HepG2 (cell line): Measurements from ENCODE around the gene NMUR1. TPM values are rescaled to one million over a fixed set of nuclear protein-coding genes. Genes with fewer than 3 reads are reported as not detected.

Source experiments
- ATAC-seq: fragments of 200-7000 bp; cut with Tn5 transposase; 3 replicates; pipeline ENCODE4 v1.9.1; 2020; ENCODE audit warnings: mild to moderate bottlenecking, moderate library complexity
- BruUV-seq: library from RNA; stranded (reverse); fragments of 400-500 nt; replicated peaks from 2 replicates; lab custom pipeline; 2021; lab: Mats Ljungman, UMichigan
- CTCF ChIA-PET: fragments of 300-600 bp; formaldehyde crosslinking; extraction: SDS; loops from one replicate; lab custom pipeline; 2021; ENCODE audit warnings: low total read pairs, inconsistent platforms, low intra/inter-chr PET ratio; lab: Yijun Ruan, JAX
- POLR2A ChIA-PET: fragments of 350-600 bp; sonication (Branson Sonifier 250); formaldehyde crosslinking; loops from one replicate; lab custom pipeline; 2020; ENCODE audit warnings: antibody characterized with exemption, inconsistent platforms; lab: Yijun Ruan, JAX
- DNase-seq: peaks from one replicate; pipeline ENCODE4 v3.0.0-alpha.2; 2015; ENCODE audit warnings: low spot score
- FAIRE-seq: peaks from 3 replicates; lab custom pipeline; 2011; peaks lifted over from hg19 to GRCh38; lab: Jason Lieb, UNC
- H2AFZ ChIP-seq: one replicate; pipeline ENCODE4 v1.6.1; 2011; ENCODE audit warnings: low read length, inconsistent platforms
- H3K27ac ChIP-seq: fragments of 300-600 bp; 3 replicates; pipeline ENCODE4 v1.8.0; 2011; ENCODE audit warnings: mixed run types, mild to moderate bottlenecking, mixed read lengths, low read length, inconsistent platforms; ENCODE audit not compliant: insufficient read depth; ENCODE audit errors: extremely low read length
- H3K27me3 ChIP-seq, 2 experiments: fragments of 200-600 bp in 1 of 2; 2 replicates in 1 of 2; 3 replicates in 1 of 2; pipeline versions ENCODE4 v1.6.0 to v1.8.0; 2011; ENCODE audit warnings: low read length in 2 of 2, mild to moderate bottlenecking in 2 of 2, moderate library complexity in 2 of 2, inconsistent platforms in 1 of 2; ENCODE audit not compliant: insufficient read depth in 2 of 2, control insufficient read depth in 1 of 2
- H3K36me3 ChIP-seq, 2 experiments: fragments of 200-600 bp in 1 of 2; replicated peaks in 1 of 2; 2 replicates in 1 of 2; 3 replicates in 1 of 2; pipeline versions ENCODE4 v1.5.1 to v1.8.0; 2011; ENCODE audit warnings: low read length in 2 of 2, inconsistent platforms in 1 of 2; ENCODE audit not compliant: insufficient read depth in 2 of 2, control insufficient read depth in 1 of 2
- H3K4me1 ChIP-seq: 2 replicates; pipeline ENCODE4 v1.5.1; 2012; ENCODE audit warnings: low read length, inconsistent platforms; ENCODE audit not compliant: insufficient read depth
- H3K4me2 ChIP-seq: 2 replicates; pipeline ENCODE4 v1.6.0; 2011; ENCODE audit warnings: low read depth, low read length, inconsistent platforms
- H3K4me3 ChIP-seq, 3 experiments: fragments of 200-600 bp in 1 of 3; sonication (generic), shearing (Covaris generic) in 1 of 3; replicated peaks in 1 of 3; 2 replicates each; pipeline ENCODE4 v1.5.1; 2011 to 2016; ENCODE audit warnings: low read length in 3 of 3, inconsistent platforms in 2 of 3, low read depth in 2 of 3, mild to moderate bottlenecking in 2 of 3, control low read depth in 1 of 3, mixed read lengths in 1 of 3; ENCODE audit not compliant: insufficient read depth in 1 of 3
- H3K79me2 ChIP-seq: one replicate; pipeline ENCODE4 v1.6.1; 2011; ENCODE audit warnings: low read length, inconsistent platforms; ENCODE audit not compliant: insufficient read depth
- H3K9ac ChIP-seq: 2 replicates; pipeline ENCODE4 v1.6.0; 2011; ENCODE audit warnings: mild to moderate bottlenecking, low read depth, low read length, inconsistent platforms; ENCODE audit not compliant: insufficient read depth
- H3K9me3 ChIP-seq: 2 replicates; pipeline ENCODE4 v1.5.1; 2012; ENCODE audit warnings: mild to moderate bottlenecking, low read length
- H4K20me1 ChIP-seq: 2 replicates; pipeline ENCODE4 v1.6.0; 2011; ENCODE audit warnings: inconsistent platforms, mild to moderate bottlenecking, low read length, moderate library complexity; ENCODE audit not compliant: insufficient read depth
- KAT8 ChIP-seq: IDR thresholded peaks from 2 replicates; pipeline ENCODE4 v1.6.1; 2016; ENCODE audit warnings: missing genetic modification reagents, missing compliant biosample characterization
- TFDP1 ChIP-seq: IDR thresholded peaks from 2 replicates; pipeline ENCODE4 v1.6.1; 2016; ENCODE audit warnings: missing compliant biosample characterization, missing genetic modification reagents, borderline replicate concordance
- ZFY ChIP-seq: sonication (generic); formaldehyde crosslinking; IDR thresholded peaks from 2 replicates; pipeline ENCODE4 v1.4.0; 2020; ENCODE audit warnings: missing genetic modification reagents
- ZNF337 ChIP-seq: sonication (generic); formaldehyde crosslinking; IDR thresholded peaks from 2 replicates; pipeline ENCODE4 v1.5.1; 2020; ENCODE audit warnings: missing genetic modification reagents, low read depth, mild to moderate bottlenecking, borderline replicate concordance
- ZNF530 ChIP-seq: sonication (generic); formaldehyde crosslinking; IDR thresholded peaks from 2 replicates; pipeline ENCODE4 v1.5.0; 2020; ENCODE audit warnings: low read depth, mild to moderate bottlenecking, missing genetic modification reagents
- ZNF567 ChIP-seq: sonication (generic); formaldehyde crosslinking; IDR thresholded peaks from 2 replicates; pipeline ENCODE4 v1.8.1; 2023; ENCODE audit warnings: mild to moderate bottlenecking, missing genetic modification reagents, borderline replicate concordance
- ZNF687 ChIP-seq: sonication (generic); formaldehyde crosslinking; IDR thresholded peaks from 2 replicates; pipeline ENCODE4 v1.5.1; 2020; ENCODE audit warnings: mild to moderate bottlenecking, missing genetic modification reagents, moderate library complexity
- WGBS: methylation state at CpG from one replicate; pipeline ENCODE4 v1.1.6; 2017; ENCODE audit warnings: low lambda C conversion rate; 5-methylcytosine and 5-hydroxymethylcytosine counted together
- in situ Hi-C: cut with HindIII; loops from 2 replicates; pipeline ENCODE4 v1.10.0; 2017; ENCODE audit warnings: low pct_unique_long_range_greater_than_20kb; ENCODE audit not compliant: extremely low pct_ligation_motif_present
- intact Hi-C: fragments of 100-400 bp; cut with micrococcal nuclease; formaldehyde crosslinking; loops from one replicate; pipeline ENCODE4 v1.10.0; 2022; ENCODE audit not compliant: unreplicated experiment
- polyA plus RNA-seq, 8 experiments: library from polyadenylated mRNA; depleted of rRNA in 3 of 8; stranded (reverse) in 7 of 8; unstranded in 1 of 8; fragments of >200 nt; fragmentation: Illumina TruSeq in 4 of 8; extraction: Trizol in 4 of 8; gene quantifications; 2 replicates each; pipeline versions ENCODE4 v1.2.1 to v1.2.3, GENCODE V29; 2011 to 2016; ENCODE audit warnings: low read depth in 4 of 8, missing spikeins in 1 of 8, mixed read lengths in 1 of 8; ENCODE audit not compliant: insufficient read depth in 1 of 8
- total RNA-seq, 5 experiments: library from RNA; depleted of rRNA; stranded (reverse); fragments of >200 nt; fragmentation: Illumina TruSeq; extraction: Trizol; gene quantifications; 2 replicates each; pipeline ENCODE4 v1.2.3, GENCODE V29; 2016; ENCODE audit warnings: low read depth in 1 of 5
- TF ChIP-seq, protein P1 (sequence below): sonication (generic); formaldehyde crosslinking; IDR thresholded peaks from 2 replicates; pipeline ENCODE4 v1.4.0; 2020; ENCODE audit warnings: missing genetic modification reagents

NMUR1 gene
- total and polyA plus RNA-seq, 2 of the 13 experiments (the other 11 are each of a cell fraction or from before 2014, with no cell fraction given) = not detected

- TF ChIP-seq ZNF687 (CRISPR knock-in tag) (peak; percentile 11; the same call in 1 of the 2 replicates), TFDP1 (CRISPR knock-in tag) (no peak)
- TF ChIP-seq, all 625 proteins: peak for 6
Observed at GRCh38 chr2:231483398-231484329, 46.6 kb downstream of the NMUR1 start (continued).

- H3K36me3 ChIP-seq = no peaks in the 10 kb centered on the region
- FAIRE-seq (no peak), DNase-seq (peak; percentile 65), ATAC-seq (peak; percentile 98)
- H3K4me2 ChIP-seq = peak overlapping the region; percentile 78
- no peaks in the 10 kb centered on the region for H3K79me2 ChIP-seq
- POLR2A ChIA-PET = interaction anchor here (0.6 to 2.5 kb wide), 4 partner anchors 15 to 1582 kb away, joined by 3 to 40 read pairs (median 8); partner anchors contain the start of gene NCL
- H4K20me1 ChIP-seq = no peaks in the 10 kb centered on the region; the same call in 1 of the 2 replicates
- in situ Hi-C loops (loop anchor here (5.0 kb wide), 1 partner anchor 74 kb away; no protein-coding TSS in a partner anchor), intact Hi-C loops (loop anchor here (1.0 to 2.0 kb wide), 2 partner anchors 76 to 118 kb away; no protein-coding TSS in a partner anchor)
- CTCF ChIA-PET = interaction anchor here (1.8 kb wide), 1 partner anchor 75 kb away, joined by 10 read pairs; no protein-coding TSS in a partner anchor
- BruUV-seq = TSS peak; percentile 72
- no peak overlapping the region for H3K27ac ChIP-seq
- no peaks in the 10 kb centered on the region for H3K9me3 ChIP-seq
- peak overlapping the region; percentile 71 for H3K9ac ChIP-seq
- H3K4me3 ChIP-seq = peak overlapping the region; percentile 34 to 71 (median 70); a peak in 5 of 6 replicates
- WGBS = 30% methylated on average over 18 of the region's 36 CpGs
- peaks cover 7% of the 10 kb centered on the region for H3K4me1 ChIP-seq
- H2AFZ ChIP-seq = no peak overlapping the region
- peaks cover 3 to 28% of the 10 kb centered on the region in 2 experiments; a peak in 2 of 5 replicates for H3K27me3 ChIP-seq
- no peak for TF ChIP-seq ZNF530 (CRISPR knock-in tag)
- TF ChIP-seq ZNF337 (CRISPR knock-in tag) = no peak
- peak; percentile 90 for TF ChIP-seq ZFY (CRISPR knock-in tag)
- TF ChIP-seq, protein P1, sequence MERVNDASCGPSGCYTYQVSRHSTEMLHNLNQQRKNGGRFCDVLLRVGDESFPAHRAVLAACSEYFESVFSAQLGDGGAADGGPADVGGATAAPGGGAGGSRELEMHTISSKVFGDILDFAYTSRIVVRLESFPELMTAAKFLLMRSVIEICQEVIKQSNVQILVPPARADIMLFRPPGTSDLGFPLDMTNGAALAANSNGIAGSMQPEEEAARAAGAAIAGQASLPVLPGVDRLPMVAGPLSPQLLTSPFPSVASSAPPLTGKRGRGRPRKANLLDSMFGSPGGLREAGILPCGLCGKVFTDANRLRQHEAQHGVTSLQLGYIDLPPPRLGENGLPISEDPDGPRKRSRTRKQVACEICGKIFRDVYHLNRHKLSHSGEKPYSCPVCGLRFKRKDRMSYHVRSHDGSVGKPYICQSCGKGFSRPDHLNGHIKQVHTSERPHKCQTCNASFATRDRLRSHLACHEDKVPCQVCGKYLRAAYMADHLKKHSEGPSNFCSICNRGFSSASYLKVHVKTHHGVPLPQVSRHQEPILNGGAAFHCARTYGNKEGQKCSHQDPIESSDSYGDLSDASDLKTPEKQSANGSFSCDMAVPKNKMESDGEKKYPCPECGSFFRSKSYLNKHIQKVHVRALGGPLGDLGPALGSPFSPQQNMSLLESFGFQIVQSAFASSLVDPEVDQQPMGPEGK (CRISPR knock-in tag) = peak; percentile 82
- no peak for TF ChIP-seq ZNF567 (CRISPR knock-in tag)
- peak; percentile 63; the same call in 1 of the 2 replicates for TF ChIP-seq KAT8
Observed at GRCh38 chr2:231482806-231483391, 47.3 kb downstream of the NMUR1 start.
